GM10266 (cell line): Measurements from ENCODE around the gene SCN8A.

Source experiments
- DNase-seq: peaks from one replicate; pipeline ENCODE4 v3.0.0; 2012; ENCODE audit errors: extremely low spot score
- CTCF ChIP-seq: IDR thresholded peaks from 2 replicates; pipeline ENCODE4 v1.5.1; 2012; ENCODE audit warnings: mild to moderate bottlenecking, low read depth; ENCODE audit not compliant: control insufficient read depth, insufficient read depth; ENCODE audit errors: missing control alignments

Gene SCN8A

GRCh38 chr12:51832354-51833107, 241.5 kb downstream of the SCN8A start:
- DNase-seq: no peak
- TF ChIP-seq CTCF: no peak

GRCh38 chr12:51833448-51834227, 242.6 kb downstream of the SCN8A start:
- no peak for TF ChIP-seq CTCF
- no peak for DNase-seq

GRCh38 chr12:51834411-51834810, 243.4 kb downstream of the SCN8A start:
- no peak for DNase-seq
- TF ChIP-seq CTCF: no peak

GRCh38 chr12:51836041-51836826, 245.2 kb downstream of the SCN8A start:
- no peak for DNase-seq
- no peak for TF ChIP-seq CTCF

GRCh38 chr12:51836827-51837173, 245.8 kb downstream of the SCN8A start:
- TF ChIP-seq CTCF: no peak
- no peak for DNase-seq

GRCh38 chr12:51837286-51837685, 246.3 kb downstream of the SCN8A start:
- TF ChIP-seq CTCF: no peak

More at GRCh38 chr12:51837286-51837685, 246.3 kb downstream of the SCN8A start:
- no peak for DNase-seq
